Mononuclear cell (primary cell): ENCODE results near the gene PLK3. TPM values are rescaled to one million over a fixed set of nuclear protein-coding genes. Genes with fewer than 3 reads are reported as not detected.

Experiments used
- H3K27me3 ChIP-seq: 2 replicates; pipeline ENCODE4 v1.6.0; 2011; ENCODE audit warnings: low read length, control low read depth; ENCODE audit not compliant: insufficient read depth
- H3K4me1 ChIP-seq: 2 replicates; pipeline ENCODE4 v1.5.1; 2011; ENCODE audit warnings: mild to moderate bottlenecking, low read length, control low read depth; ENCODE audit not compliant: insufficient read depth
- H3K4me3 ChIP-seq: 2 replicates; pipeline ENCODE4 v1.5.1; 2011; ENCODE audit warnings: mild to moderate bottlenecking, low read length, moderate library complexity
- H3K9me3 ChIP-seq: 2 replicates; pipeline ENCODE4 v1.5.1; 2011; ENCODE audit warnings: low read depth, mild to moderate bottlenecking, control low read depth, low read length
- total RNA-seq: library from RNA; depleted of rRNA; stranded (reverse); fragments of >200 nt; gene quantifications from one replicate; pipeline ENCODE4 v1.2.3, GENCODE V29; 2012

PLK3 gene
- total RNA-seq, 1 donor: 224 TPM

DNA sequence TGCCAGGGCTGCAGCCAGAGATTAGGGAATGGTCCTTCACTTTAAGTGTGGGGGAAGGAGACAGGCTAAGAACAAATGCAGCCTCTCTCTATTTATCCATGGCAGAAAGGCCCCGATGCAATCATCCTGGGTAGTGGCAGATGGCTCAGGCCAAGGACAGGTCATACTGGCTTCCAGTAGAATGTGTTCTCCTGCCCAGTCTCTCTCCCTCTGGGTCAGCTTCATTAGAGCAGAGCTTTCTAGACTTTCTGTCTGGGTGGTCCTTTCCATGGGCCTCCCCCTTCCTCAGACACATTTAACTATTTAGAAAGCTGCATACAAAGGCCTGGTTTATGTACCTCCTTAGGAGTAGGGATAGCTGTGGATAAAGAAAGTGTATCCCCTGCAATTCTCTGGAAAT, 47.7 kb downstream of the PLK3 start:
- peaks cover 1% of the 10 kb centered on the region for H3K27me3 ChIP-seq

DNA sequence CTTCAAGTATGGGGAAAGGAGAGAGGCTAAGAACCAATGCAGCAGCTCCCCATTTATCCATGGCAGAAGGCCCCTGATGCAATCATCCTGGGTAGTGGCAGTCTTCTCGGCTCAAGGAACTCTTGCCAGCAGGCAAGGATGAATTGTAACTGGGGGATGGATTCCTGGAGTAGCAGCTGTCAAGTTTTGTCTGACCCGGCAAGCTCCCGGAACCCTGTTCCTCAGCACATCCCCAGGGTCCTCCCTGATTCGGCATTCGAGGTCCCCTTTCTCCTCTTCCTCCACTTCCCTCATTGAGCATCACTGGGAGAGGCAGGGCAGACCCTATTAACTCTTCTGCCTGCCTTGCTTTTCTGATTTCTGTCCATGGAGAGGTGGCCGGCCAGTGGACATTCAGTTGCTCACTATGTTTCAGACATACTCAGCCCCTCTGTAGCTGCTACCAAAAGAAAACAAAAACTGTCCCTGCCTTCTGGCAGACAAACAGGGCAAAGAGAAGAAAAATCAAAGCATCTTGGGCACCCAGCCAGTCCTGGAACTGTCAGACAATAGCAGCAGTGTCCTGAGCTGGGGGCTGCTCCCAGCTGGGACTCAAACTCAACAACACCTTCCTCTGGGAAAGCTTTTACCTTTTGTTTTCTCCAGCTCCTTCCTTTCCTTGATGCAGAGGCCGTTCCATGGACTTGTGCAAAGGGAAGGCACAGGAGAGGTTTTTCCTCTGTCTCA, 48.4 kb downstream of the PLK3 start:
- Histone ChIP-seq H3K4me3 (no peak overlapping the region), H3K9me3 (no peaks in the 10 kb centered on the region), H3K27me3 (no peaks in the 10 kb centered on the region), H3K4me1 (no peaks in the 10 kb centered on the region)

More for the DNA sequence above, 47.7 kb downstream of the PLK3 start:
- no peaks in the 10 kb centered on the region for H3K9me3 ChIP-seq
- H3K4me1 ChIP-seq: peaks cover 6% of the 10 kb centered on the region
- no peak overlapping the region for H3K4me3 ChIP-seq

DNA sequence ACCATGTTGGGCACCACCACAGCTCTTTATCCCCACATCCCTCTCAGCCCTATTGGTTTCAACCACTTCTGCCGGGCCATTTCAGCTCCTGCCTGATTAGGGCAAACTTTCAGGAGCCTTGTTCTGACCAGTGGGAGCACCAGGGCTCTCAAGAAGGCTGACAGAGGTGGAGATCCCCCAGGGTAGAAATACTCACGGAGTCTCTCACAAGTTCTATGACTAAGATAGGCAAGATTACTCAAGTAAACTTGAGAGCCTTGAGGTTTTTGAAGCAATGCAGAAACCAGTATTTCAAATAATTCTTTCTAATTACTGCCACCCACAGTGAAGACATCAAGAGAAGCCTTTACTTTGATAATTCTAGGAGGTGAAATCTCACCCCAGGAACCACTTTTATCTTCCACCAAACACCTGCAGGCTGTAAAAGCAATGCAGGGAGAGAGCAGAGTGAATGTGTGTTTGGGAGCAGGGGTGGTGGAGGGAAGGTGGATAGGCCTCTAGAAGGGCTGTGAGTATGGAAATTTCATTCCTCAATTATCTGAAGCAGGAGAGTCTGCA, 49.5 kb downstream of the PLK3 start:
- Histone ChIP-seq H3K27me3 (no peaks in the 10 kb centered on the region), H3K4me1 (no peaks in the 10 kb centered on the region), H3K4me3 (no peak overlapping the region), H3K9me3 (no peaks in the 10 kb centered on the region)

DNA sequence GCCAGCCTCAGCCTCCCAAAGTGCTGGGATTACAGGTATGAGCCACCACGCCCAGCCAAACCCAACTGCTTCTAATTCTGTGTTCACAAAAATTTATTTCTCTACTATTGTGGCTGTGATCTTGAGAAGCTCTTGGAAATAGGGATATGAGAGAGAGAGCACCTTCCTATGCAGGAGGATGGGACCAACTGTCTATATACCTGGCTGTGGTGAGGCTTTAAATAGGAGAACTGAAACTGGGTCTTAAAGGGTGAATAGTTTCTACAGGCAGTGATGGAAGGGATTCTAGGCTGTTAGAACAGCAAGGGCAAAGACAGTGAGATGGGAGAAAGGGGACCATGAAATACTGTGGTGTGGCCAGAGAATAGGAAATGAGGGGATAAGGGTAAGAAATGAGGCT, 51.1 kb downstream of the PLK3 start:
- H3K27me3 ChIP-seq: no peaks in the 10 kb centered on the region

DNA sequence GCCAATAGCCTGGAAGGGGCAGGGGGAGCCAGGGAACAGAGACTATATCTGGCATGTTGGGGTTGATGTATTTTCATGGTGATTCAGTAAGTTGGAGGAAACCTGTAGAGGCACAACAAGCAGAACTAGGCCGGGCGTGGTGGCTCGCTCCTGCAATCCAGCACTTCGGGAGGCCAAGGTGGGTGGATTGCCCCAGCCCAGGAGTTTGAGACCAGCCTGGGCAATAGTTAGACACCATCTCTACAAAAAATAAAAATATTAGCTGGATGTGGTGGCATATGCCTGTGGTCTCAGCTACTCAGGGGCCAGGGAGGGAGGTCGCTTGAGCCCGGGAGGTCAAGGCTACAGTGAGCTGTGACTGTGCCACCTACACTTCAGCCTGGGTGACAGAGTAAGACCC, 53.0 kb downstream of the PLK3 start:
- H3K4me3 ChIP-seq: no peak overlapping the region
- no peaks in the 10 kb centered on the region for H3K4me1 ChIP-seq
- H3K9me3 ChIP-seq: no peaks in the 10 kb centered on the region
- H3K27me3 ChIP-seq: no peaks in the 10 kb centered on the region

More for the DNA sequence above, 51.1 kb downstream of the PLK3 start:
- Histone ChIP-seq H3K4me3 (no peak overlapping the region), H3K9me3 (no peaks in the 10 kb centered on the region), H3K4me1 (no peaks in the 10 kb centered on the region)

DNA sequence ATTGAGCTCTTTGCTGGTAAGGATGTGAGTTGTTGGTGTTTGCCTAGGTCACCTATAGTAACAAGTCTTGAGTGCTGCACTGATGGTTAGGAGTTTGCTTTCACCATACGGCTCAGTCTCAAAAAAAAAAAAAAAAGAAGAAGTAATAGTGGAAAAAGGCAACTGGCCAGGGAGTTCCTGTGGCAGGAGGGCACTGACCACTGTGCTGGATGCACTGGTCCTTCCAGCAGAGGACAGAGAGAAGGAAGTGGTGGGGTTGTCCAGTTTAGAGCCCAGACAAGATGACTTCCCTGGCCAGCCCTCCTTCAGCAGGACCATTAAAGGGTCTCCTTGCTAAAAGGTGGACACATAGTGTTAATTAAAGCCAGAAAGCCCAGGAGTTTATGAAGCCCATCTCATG, 54.8 kb downstream of the PLK3 start:
- Histone ChIP-seq H3K27me3 (no peaks in the 10 kb centered on the region), H3K4me3 (no peak overlapping the region), H3K9me3 (no peaks in the 10 kb centered on the region), H3K4me1 (peaks cover 4% of the 10 kb centered on the region)

Other genes with a start within 250 kb of the PLK3 start
- gene TMEM53, start 125.9 kb upstream of the PLK3 start, total RNA-seq: 0.52 TPM
- gene ARMH1, start 125.7 kb upstream of the PLK3 start, total RNA-seq: 30.0 TPM
- not detected for gene RNU5D-1, start 69.2 kb upstream of the PLK3 start, total RNA-seq
- gene KIF2C, start 60.5 kb upstream of the PLK3 start, total RNA-seq: 0.21 TPM
- gene RPS8, start 24.8 kb upstream of the PLK3 start, total RNA-seq: 2,122 TPM
- 0.21 TPM for gene BEST4, start 12.2 kb upstream of the PLK3 start, total RNA-seq
- gene DYNLT4, start 7.0 kb downstream of the PLK3 start, total RNA-seq: 4.6 TPM
- gene BTBD19, start 8.1 kb downstream of the PLK3 start, total RNA-seq: 8.7 TPM
- gene PTCH2, start 42.9 kb downstream of the PLK3 start, total RNA-seq: 0.52 TPM
- 8.0 TPM for gene EIF2B3, start 186.2 kb downstream of the PLK3 start, total RNA-seq
- 10.1 TPM for gene HECTD3, start 210.9 kb downstream of the PLK3 start, total RNA-seq
- 21.7 TPM for gene UROD, start 211.9 kb downstream of the PLK3 start, total RNA-seq